HAP-1 (cell line): ENCODE data around the gene MCM3.

Source experiments
- DNase-seq, 2 experiments: peaks; one replicate each; pipeline ENCODE4 v3.0.0-alpha.2; 2016 to 2020; ENCODE audit warnings: low spot score in 2 of 2
- H3K27me3 ChIP-seq: fragments of 250-450 bp; sonication (Bioruptor Pico); 2 replicates; pipeline ENCODE4 v1.5.1; 2020; ENCODE audit warnings: low read depth, mild to moderate bottlenecking, moderate library complexity
- H3K36me3 ChIP-seq: fragments of 250-450 bp; sonication (Bioruptor Pico); replicated peaks from 2 replicates; pipeline ENCODE4 v1.5.1; 2020; ENCODE audit warnings: mild to moderate bottlenecking
- H3K4me1 ChIP-seq: fragments of 250-450 bp; sonication (Bioruptor Pico); 2 replicates; pipeline ENCODE4 v1.5.1; 2020; ENCODE audit warnings: mild to moderate bottlenecking
- H3K4me3 ChIP-seq: fragments of 250-450 bp; sonication (Bioruptor Pico); 2 replicates; pipeline ENCODE4 v1.5.1; 2020; ENCODE audit warnings: mild to moderate bottlenecking, moderate library complexity
- H3K9me3 ChIP-seq: fragments of 250-450 bp; sonication (Bioruptor Pico); 2 replicates; pipeline ENCODE4 v1.5.1; 2020; ENCODE audit warnings: mild to moderate bottlenecking, moderate library complexity
- in situ Hi-C: fragments of 300-500 bp; cut with MboI; formaldehyde crosslinking; loops from 3 replicates; pipeline ENCODE4 v1.14.3; 2020; ENCODE audit warnings: low sequenced_read_pairs, inconsistent platforms, mixed read lengths

Gene MCM3

GRCh38 chr6:52310932-52311331 is 26.4 kb upstream of the MCM3 start:
- H3K36me3 ChIP-seq: no peaks in the 10 kb centered on the region
- H3K4me3 ChIP-seq: no peak overlapping the region
- no peak for DNase-seq
- no peaks in the 10 kb centered on the region for H3K4me1 ChIP-seq
- no peaks in the 10 kb centered on the region for H3K27me3 ChIP-seq
- in situ Hi-C loops: no loop called here
- no peaks in the 10 kb centered on the region for H3K9me3 ChIP-seq

DNA sequence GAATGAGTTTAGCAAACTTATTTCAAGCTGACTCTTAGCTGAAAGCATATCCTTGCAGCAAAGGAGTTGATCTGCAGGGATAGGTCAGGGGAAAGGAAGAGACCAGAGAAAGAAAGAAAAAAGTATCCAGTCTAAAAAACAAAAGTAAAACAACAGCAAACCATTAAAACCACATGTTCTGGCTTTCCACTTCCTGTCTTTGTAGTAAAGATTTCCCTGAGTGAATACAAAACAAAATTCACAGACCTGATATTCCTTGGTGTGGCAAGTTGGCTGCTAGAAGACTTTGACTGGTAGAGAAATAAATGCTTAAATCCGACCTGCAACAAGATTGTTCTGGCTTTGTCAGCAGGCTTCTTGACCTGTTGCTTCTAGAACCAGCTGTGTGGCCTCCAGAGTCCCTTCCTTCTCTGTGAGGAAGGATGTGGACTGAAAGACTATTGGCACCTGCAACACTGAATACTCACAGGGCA is 23.4 kb upstream of the MCM3 start:
- H3K4me1 ChIP-seq: no peaks in the 10 kb centered on the region
- in situ Hi-C loops: no loop called here
- no peaks in the 10 kb centered on the region for H3K36me3 ChIP-seq
- H3K4me3 ChIP-seq: no peak overlapping the region
- DNase-seq: no peak
- H3K9me3 ChIP-seq: no peaks in the 10 kb centered on the region
- no peaks in the 10 kb centered on the region for H3K27me3 ChIP-seq

- in situ Hi-C loops: no loop called here
Observed at GRCh38 chr6:52306972-52307870, 22.7 kb upstream of the MCM3 start.

DNA sequence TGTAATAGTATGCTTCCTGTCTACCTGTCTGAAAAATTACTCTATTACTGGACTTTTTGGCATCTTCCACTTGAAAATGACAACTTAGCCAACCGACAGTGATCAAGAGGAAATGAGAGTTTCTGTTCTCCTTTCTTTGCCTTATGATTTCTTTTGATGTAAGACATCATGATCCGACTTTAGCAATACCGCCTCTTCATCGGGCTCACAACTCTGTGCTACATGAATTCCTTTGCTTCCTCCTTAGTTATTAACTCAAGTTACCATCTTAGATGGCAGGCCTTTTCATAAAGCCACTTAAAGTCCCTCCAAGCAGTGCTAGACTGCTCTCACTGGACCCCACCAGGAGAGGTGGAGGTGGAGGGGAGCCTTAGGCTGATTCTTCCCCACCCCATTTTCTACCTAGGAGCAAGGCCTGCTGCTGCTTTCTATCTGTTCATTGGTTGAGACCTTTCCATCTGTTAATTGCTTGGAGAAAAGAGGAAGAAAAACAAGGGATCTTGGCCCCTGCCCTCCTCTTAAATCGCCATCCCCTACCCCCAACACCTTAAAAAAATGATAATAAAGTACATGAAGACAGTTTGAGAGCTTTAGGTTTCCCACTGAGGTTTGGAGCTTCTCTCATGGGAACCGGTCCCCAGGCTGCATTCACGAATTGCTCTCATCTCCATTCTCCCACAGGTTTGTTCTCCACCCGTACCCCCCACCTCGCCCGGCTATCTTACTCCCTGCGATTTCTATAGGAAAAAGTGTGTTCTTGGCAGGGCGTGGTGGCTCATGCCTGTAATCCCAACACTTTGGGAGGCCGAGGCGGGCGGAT is 21.6 kb upstream of the MCM3 start:
- H3K27me3 ChIP-seq: no peaks in the 10 kb centered on the region
- H3K4me1 ChIP-seq: no peaks in the 10 kb centered on the region
- no peak for DNase-seq
- H3K36me3 ChIP-seq: no peaks in the 10 kb centered on the region
- no peak overlapping the region for H3K4me3 ChIP-seq
- no peaks in the 10 kb centered on the region for H3K9me3 ChIP-seq
- in situ Hi-C loops: no loop called here

More at GRCh38 chr6:52306972-52307870, 22.7 kb upstream of the MCM3 start:
- Histone ChIP-seq H3K36me3 (no peaks in the 10 kb centered on the region), H3K27me3 (no peaks in the 10 kb centered on the region), H3K9me3 (no peaks in the 10 kb centered on the region), H3K4me1 (no peaks in the 10 kb centered on the region), H3K4me3 (no peak overlapping the region)
- no peak for DNase-seq

- Histone ChIP-seq H3K4me3 (no peak overlapping the region), H3K27me3 (no peaks in the 10 kb centered on the region), H3K36me3 (no peaks in the 10 kb centered on the region), H3K4me1 (no peaks in the 10 kb centered on the region), H3K9me3 (no peaks in the 10 kb centered on the region)
- in situ Hi-C loops: no loop called here
- DNase-seq: no peak
Observed at GRCh38 chr6:52305411-52305810, 20.9 kb upstream of the MCM3 start.

- H3K4me1 ChIP-seq: no peaks in the 10 kb centered on the region
- no peaks in the 10 kb centered on the region for H3K36me3 ChIP-seq
- H3K27me3 ChIP-seq: no peaks in the 10 kb centered on the region
- H3K9me3 ChIP-seq: no peaks in the 10 kb centered on the region
- no peak for DNase-seq
- in situ Hi-C loops: no loop called here
- H3K4me3 ChIP-seq: no peak overlapping the region
Observed at GRCh38 chr6:52304983-52305390, 20.4 kb upstream of the MCM3 start.

DNA sequence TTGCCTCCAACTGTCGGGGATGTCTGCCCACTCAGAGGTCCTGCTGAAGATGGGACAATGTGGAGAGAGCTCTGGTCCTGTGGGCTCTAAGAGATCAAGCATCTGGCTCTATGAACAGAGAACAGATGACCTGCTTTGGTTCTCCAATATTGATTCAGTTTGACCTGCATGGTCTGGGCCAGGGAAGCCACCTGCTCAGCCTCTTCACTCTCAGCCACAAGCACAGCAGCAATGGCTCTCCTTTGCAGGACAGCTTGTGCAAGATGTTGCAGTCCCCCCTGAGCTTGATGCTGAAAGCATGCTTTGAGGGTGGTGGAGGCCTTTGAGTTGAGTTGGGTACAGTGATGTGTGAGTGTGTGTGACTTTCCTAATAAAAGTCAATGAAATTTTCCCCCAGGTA is 18.6 kb upstream of the MCM3 start:
- no peaks in the 10 kb centered on the region for H3K36me3 ChIP-seq
- no peak overlapping the region for H3K4me3 ChIP-seq
- H3K4me1 ChIP-seq: no peaks in the 10 kb centered on the region
- DNase-seq: no peak
- H3K9me3 ChIP-seq: no peaks in the 10 kb centered on the region
- in situ Hi-C loops: no loop called here
- no peaks in the 10 kb centered on the region for H3K27me3 ChIP-seq

DNA sequence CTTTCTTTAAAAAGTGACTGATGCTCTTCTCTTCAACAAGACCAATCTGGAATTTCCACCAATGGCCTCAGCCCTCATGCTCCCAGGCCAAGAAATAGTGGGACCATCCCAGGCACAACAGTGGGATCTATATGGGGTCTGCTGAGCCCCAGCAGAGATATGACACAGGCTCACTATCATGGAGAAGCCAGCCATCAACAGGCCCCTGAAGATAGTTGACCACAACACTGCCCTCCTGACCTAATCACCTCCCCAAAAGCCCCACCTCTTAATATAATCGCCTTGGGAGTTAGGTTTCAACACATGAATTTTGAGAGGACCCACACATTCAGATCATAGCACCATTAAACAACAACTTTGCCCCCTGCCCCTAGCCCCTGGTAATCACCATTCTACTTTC is 16.8 kb upstream of the MCM3 start:
- in situ Hi-C loops: no loop called here
- no peak for DNase-seq
- H3K27me3 ChIP-seq: no peaks in the 10 kb centered on the region
- no peaks in the 10 kb centered on the region for H3K4me1 ChIP-seq
- H3K4me3 ChIP-seq: no peak overlapping the region
- H3K9me3 ChIP-seq: no peaks in the 10 kb centered on the region
- no peaks in the 10 kb centered on the region for H3K36me3 ChIP-seq

- Histone ChIP-seq H3K4me3 (no peak overlapping the region), H3K36me3 (no peaks in the 10 kb centered on the region), H3K27me3 (no peaks in the 10 kb centered on the region), H3K4me1 (no peaks in the 10 kb centered on the region), H3K9me3 (no peaks in the 10 kb centered on the region)
- no peak for DNase-seq
- in situ Hi-C loops: no loop called here
Observed at GRCh38 chr6:52300489-52300931, 16.0 kb upstream of the MCM3 start.

DNA sequence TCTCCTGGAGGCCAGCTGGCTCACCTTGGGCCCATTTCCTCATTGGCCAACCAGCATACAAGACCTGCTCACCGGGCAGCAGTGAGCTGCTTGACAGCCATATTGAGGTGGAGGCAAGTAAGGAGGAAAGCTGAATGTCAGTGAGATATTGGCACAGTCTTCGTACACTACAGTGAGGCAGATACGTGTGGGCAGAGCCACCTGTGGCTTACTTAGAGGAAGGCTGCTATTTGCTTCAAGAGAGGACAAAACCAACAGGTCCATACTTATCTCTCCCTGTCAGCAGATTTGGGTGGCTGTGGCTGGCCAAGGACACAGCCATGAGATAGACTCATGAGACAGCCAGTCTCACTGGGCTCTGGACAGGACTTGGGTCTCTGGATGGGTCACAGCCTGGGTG is 15.1 kb upstream of the MCM3 start:
- Histone ChIP-seq H3K4me3 (no peak overlapping the region), H3K27me3 (no peaks in the 10 kb centered on the region), H3K9me3 (no peaks in the 10 kb centered on the region), H3K36me3 (no peaks in the 10 kb centered on the region), H3K4me1 (no peaks in the 10 kb centered on the region)
- in situ Hi-C loops: loop anchor here (25.0 kb wide), 1 partner anchor 363 kb away; the partner anchor contains the start of gene TMEM14A
- DNase-seq: no peak

DNA sequence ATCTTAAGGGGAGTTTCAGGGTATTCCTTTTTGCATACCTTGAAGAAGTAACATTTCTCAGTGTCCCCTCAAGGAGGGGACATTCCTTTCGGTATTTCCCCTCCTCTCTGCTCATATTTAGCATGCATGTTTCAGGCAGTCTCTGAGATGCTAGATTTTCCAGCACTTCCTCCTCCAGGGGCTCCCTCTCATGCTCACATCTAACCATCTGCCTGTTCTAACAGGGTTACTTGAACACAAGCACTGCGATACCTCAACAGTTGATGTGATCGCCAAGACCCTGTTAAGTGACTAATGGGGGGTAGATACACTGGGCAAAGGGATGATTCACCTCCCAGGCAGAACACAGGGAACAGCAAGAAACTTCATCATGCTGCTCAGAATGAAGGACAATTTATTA is 12.9 kb upstream of the MCM3 start:
- Histone ChIP-seq H3K27me3 (no peaks in the 10 kb centered on the region), H3K36me3 (no peaks in the 10 kb centered on the region), H3K4me3 (no peak overlapping the region), H3K9me3 (no peaks in the 10 kb centered on the region), H3K4me1 (no peaks in the 10 kb centered on the region)
- DNase-seq: no peak
- in situ Hi-C loops: loop anchor here (25.0 kb wide), 1 partner anchor 365 kb away; the partner anchor contains the start of gene TMEM14A

DNA sequence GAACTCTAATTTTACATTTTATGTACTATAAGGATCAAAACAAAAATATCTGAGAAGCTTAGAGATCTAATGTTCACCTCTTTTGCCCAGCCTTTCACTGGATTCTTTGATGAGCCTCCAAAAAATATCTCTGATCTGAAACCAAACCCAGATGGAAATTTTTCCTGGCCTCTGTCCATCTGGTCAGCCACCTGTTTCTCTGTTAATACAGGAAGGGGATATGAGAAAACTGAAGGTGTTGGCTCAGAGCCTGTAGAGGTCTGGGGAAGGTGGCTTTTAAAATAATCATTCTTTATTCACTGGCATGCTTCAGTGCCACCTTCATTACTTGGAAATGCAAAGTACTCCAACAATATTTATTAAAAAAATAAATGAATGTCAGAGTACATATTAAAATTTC is 8.5 kb upstream of the MCM3 start:
- no peaks in the 10 kb centered on the region for H3K9me3 ChIP-seq
- in situ Hi-C loops: loop anchor here (25.0 kb wide), 1 partner anchor 369 kb away; the partner anchor contains the start of gene TMEM14A
- no peak overlapping the region for H3K4me3 ChIP-seq
- no peaks in the 10 kb centered on the region for H3K4me1 ChIP-seq
- H3K27me3 ChIP-seq: no peaks in the 10 kb centered on the region
- DNase-seq: no peak
- no peaks in the 10 kb centered on the region for H3K36me3 ChIP-seq

GRCh38 chr6:52288841-52289240 is 4.3 kb upstream of the MCM3 start:
- H3K36me3 ChIP-seq: no peaks in the 10 kb centered on the region
- peaks cover 9% of the 10 kb centered on the region for H3K4me1 ChIP-seq
- DNase-seq: no peak
- no peaks in the 10 kb centered on the region for H3K9me3 ChIP-seq
- no peak overlapping the region for H3K4me3 ChIP-seq
- in situ Hi-C loops: loop anchor here (5.0 to 25.0 kb wide), 2 partner anchors 108 to 373 kb away; partner anchors contain the start of gene TMEM14A
- no peaks in the 10 kb centered on the region for H3K27me3 ChIP-seq

DNA sequence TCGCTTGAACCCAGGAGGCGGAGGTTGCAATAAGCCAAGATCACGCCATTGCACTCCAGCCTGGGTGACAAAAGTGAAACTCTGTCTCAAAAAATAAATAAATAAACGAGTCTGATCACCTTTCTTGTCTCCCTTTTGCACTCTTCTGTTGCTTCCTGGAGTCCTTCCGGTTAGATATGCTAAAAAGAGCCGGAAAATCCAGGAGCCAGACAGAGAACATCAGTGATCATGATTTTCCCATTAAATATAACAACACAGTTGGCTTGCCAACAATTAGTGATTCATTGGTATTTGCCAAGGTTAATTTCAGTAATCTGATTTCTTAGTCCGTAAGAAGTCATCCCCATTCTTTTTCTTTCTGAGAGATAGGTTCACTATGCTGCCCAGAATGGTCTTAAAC is 3.7 kb upstream of the MCM3 start:
- in situ Hi-C loops: loop anchor here (5.0 to 25.0 kb wide), 2 partner anchors 109 to 374 kb away; partner anchors contain the start of gene TMEM14A
- no peaks in the 10 kb centered on the region for H3K27me3 ChIP-seq
- no peak overlapping the region for H3K4me3 ChIP-seq
- peaks cover 9% of the 10 kb centered on the region for H3K4me1 ChIP-seq
- DNase-seq: no peak
- peaks cover 3% of the 10 kb centered on the region for H3K36me3 ChIP-seq
- no peaks in the 10 kb centered on the region for H3K9me3 ChIP-seq
